ENCODE measurements around the gene EREG. TPM values are rescaled to one million over a fixed set of nuclear protein-coding genes. Genes with fewer than 3 reads are reported as not detected.

Gene EREG
- total RNA-seq, 1 experiment from 2014 or later, result not detected

DNA sequence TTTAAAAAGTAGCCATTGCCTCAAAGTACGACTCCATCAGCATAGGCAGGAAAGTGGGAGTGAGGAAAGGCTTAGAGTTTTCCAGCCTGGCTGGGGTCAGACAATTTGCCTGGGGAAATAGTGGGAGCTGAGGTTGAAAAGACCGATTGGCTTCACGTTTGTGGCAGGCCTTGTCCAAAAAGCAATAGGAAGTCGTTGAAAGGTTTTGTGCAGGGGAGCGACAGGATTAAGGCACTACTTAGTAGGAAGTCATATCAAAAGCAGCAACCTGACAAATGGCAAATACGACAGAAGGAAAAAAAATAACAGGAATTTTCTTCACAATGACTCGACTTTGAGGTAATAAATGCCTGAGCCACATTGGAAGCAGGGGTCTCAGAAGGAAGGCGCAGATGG lies 691 bp upstream of the EREG start:
- H3K14ac ChIP-seq (ENCODE audit: insufficient read depth, low read length), result no peak overlapping the region
- Mint-ChIP-seq H3K27ac (no peak overlapping the region), H3K4me3 (peak overlapping the region; percentile 77 to 83), H3K9me3 (no peaks in the 10 kb centered on the region), H3K27me3 (ENCODE audit: low read depth) (peaks cover 26% of the 10 kb centered on the region), H3K4me1 (peaks cover 10 to 11% of the 10 kb centered on the region in 2 experiments), H3K36me3 (ENCODE audit: insufficient read depth in 1 of 3, low read depth in 3 of 3) (no peaks in the 10 kb centered on the region)
- no peak overlapping the region for H4K91ac ChIP-seq (ENCODE audit: insufficient read length, low read depth, low read length)
- H2BK15ac ChIP-seq (ENCODE audit: low read depth, low read length), result no peak overlapping the region
- no peaks in the 10 kb centered on the region for H3K9me3 ChIP-seq (ENCODE audit: control insufficient read depth, low read depth, low read length)
- no peaks in the 10 kb centered on the region for H3K79me1 ChIP-seq (ENCODE audit: insufficient read depth, low read depth, low read length, poor library complexity, severe bottlenecking)
- H3K27ac ChIP-seq (ENCODE audit: insufficient read length, low read depth, low read length), result no peak overlapping the region
- no peak overlapping the region for H3K18ac ChIP-seq (ENCODE audit: insufficient read length, low read depth, low read length)
- H3K9ac ChIP-seq (ENCODE audit: extremely low read depth, insufficient read length, low read length), result no peak overlapping the region
- no peaks in the 10 kb centered on the region for H3K4me1 ChIP-seq (ENCODE audit: insufficient read depth, low read length)
- H3K23me2 ChIP-seq (ENCODE audit: insufficient read length, low read depth, low read length, poor library complexity, severe bottlenecking), result peaks cover 8% of the 10 kb centered on the region
- H4K8ac ChIP-seq (replicated peaks; ENCODE audit: insufficient read length, low read depth, low read length), result no peak overlapping the region
- no peaks in the 10 kb centered on the region for H3K79me2 ChIP-seq (ENCODE audit: insufficient read depth, low read length)
- no CpG with 5 or more reads among the region's 8 CpGs for WGBS (ENCODE audit: extremely low coverage, insufficient read length, low lambda C conversion rate)
- no peak overlapping the region for H3K4ac ChIP-seq (ENCODE audit: low read depth, low read length)
- 0 out of 2 replicates have a peak, but pooled peaks cover 2% of the 10 kb centered on the region for H3K27me3 ChIP-seq (ENCODE audit: insufficient read depth, low read length)
- no peak overlapping the region for H4K5ac ChIP-seq (ENCODE audit: insufficient read length, low read depth, low read length)
- TF ChIP-seq, protein P1, sequence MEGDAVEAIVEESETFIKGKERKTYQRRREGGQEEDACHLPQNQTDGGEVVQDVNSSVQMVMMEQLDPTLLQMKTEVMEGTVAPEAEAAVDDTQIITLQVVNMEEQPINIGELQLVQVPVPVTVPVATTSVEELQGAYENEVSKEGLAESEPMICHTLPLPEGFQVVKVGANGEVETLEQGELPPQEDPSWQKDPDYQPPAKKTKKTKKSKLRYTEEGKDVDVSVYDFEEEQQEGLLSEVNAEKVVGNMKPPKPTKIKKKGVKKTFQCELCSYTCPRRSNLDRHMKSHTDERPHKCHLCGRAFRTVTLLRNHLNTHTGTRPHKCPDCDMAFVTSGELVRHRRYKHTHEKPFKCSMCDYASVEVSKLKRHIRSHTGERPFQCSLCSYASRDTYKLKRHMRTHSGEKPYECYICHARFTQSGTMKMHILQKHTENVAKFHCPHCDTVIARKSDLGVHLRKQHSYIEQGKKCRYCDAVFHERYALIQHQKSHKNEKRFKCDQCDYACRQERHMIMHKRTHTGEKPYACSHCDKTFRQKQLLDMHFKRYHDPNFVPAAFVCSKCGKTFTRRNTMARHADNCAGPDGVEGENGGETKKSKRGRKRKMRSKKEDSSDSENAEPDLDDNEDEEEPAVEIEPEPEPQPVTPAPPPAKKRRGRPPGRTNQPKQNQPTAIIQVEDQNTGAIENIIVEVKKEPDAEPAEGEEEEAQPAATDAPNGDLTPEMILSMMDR (conservative IDR thresholded peaks at IDR 0.05), result no peak
- H3T11ph ChIP-seq (ENCODE audit: low read length), result no peak overlapping the region
- no peaks in the 10 kb centered on the region for H4K20me1 ChIP-seq (ENCODE audit: control insufficient read depth, insufficient read depth, insufficient read length)
- peak overlapping the region; percentile 80 for H3K4me2 ChIP-seq (ENCODE audit: insufficient read depth, insufficient read length, low read length)
- no peak overlapping the region for H2BK120ac ChIP-seq (ENCODE audit: low read depth, low read length, poor library complexity, severe bottlenecking)
- H2AFZ ChIP-seq (ENCODE audit: low read length), result no peak overlapping the region
- no peak overlapping the region for H2BK12ac ChIP-seq (ENCODE audit: insufficient read length, low read depth, low read length)
- DNase-seq, result no peak
- no peak overlapping the region for H2BK20ac ChIP-seq (ENCODE audit: low read depth, low read length, poor library complexity, severe bottlenecking)
- H3K23ac ChIP-seq (ENCODE audit: insufficient read length, low read depth, low read length), result no peak overlapping the region
- no peak overlapping the region for H2BK5ac ChIP-seq (ENCODE audit: insufficient read length, low read length)
- no peak overlapping the region for H3K56ac ChIP-seq (ENCODE audit: insufficient read length, low read depth, low read length)
- no peak overlapping the region for H2AK5ac ChIP-seq (ENCODE audit: insufficient read length, low read length)
